T-cell (primary cell): ENCODE measurements around the gene INCENP. TPM values are rescaled to one million over a fixed set of nuclear protein-coding genes. Genes with fewer than 3 reads are reported as not detected.

Source experiments
- ATAC-seq, 4 experiments: fragments of 200-7000 bp in 3 of 4; fragments of 150-1000 bp in 1 of 4; cut with Tn5 transposase; replicated peaks in 1 of 4; 1 replicate in 3 of 4; 2 replicates in 1 of 4; pipeline ENCODE4 v1.10.0; 2021; ENCODE audit warnings: moderate library complexity in 3 of 4, mild to moderate bottlenecking in 2 of 4, moderate number of reproducible peaks in 1 of 4
- CTCF ChIA-PET, 2 donors: fragments of 300-600 bp; sonication (Branson Sonifier 250); formaldehyde crosslinking; loops; one replicate each; lab custom pipeline; 2022; ENCODE audit warnings: antibody characterized with exemption in 2 of 2; lab: Charles Lee
- POLR2A ChIA-PET, 2 donors: fragments of 300-600 bp; sonication (Branson Sonifier 250); formaldehyde crosslinking; loops; one replicate each; lab custom pipeline; 2022; ENCODE audit warnings: antibody characterized with exemption in 2 of 2; lab: Charles Lee
- DNase-seq, 35 experiments: peaks; one replicate each; pipeline versions ENCODE4 v3.0.0 to v3.0.0-alpha.2; 2013 to 2023
- H3K27ac ChIP-seq: one replicate; pipeline ENCODE4 v1.5.1; 2013; ENCODE audit warnings: low read length
- H3K27me3 ChIP-seq, 2 experiments: replicated peaks in 1 of 2; 1 replicate in 1 of 2; 2 replicates in 1 of 2; pipeline versions ENCODE4 v1.6.1 to v1.7.0; 2013; ENCODE audit warnings: low read length in 1 of 2, mixed read lengths in 1 of 2; ENCODE audit not compliant: control insufficient read depth in 2 of 2, insufficient read depth in 2 of 2; ENCODE audit errors: extremely low read depth in 1 of 2
- H3K36me3 ChIP-seq, 2 donors: 1 replicate in 1 of 2; 2 replicates in 1 of 2; pipeline versions ENCODE4 v1.6.1 to v1.7.0; 2013; ENCODE audit warnings: low read length in 1 of 2; ENCODE audit not compliant: control insufficient read depth in 2 of 2, insufficient read depth in 1 of 2; ENCODE audit errors: extremely low read depth in 1 of 2
- H3K4me1 ChIP-seq, 2 experiments: 1 replicate in 1 of 2; 2 replicates in 1 of 2; pipeline versions ENCODE4 v1.6.1 to v1.7.0; 2013; ENCODE audit warnings: low read length in 2 of 2, mixed read lengths in 1 of 2; ENCODE audit not compliant: insufficient read depth in 2 of 2, control insufficient read depth in 1 of 2; ENCODE audit errors: extremely low read depth in 1 of 2
- H3K4me3 ChIP-seq, 2 donors: 1 replicate in 1 of 2; 2 replicates in 1 of 2; pipeline versions ENCODE4 v1.5.1 to v1.7.0; 2013; ENCODE audit warnings: mild to moderate bottlenecking in 2 of 2, low read length in 1 of 2, moderate library complexity in 1 of 2; ENCODE audit not compliant: control insufficient read depth in 1 of 2; ENCODE audit errors: extremely low read depth in 1 of 2
- H3K9me3 ChIP-seq: 2 replicates; pipeline ENCODE4 v1.7.0; 2013
- H3K27ac Mint-ChIP-seq, 2 donors: one replicate each; pipeline ENCODE4 v1.8.0; 2020 to 2021; ENCODE audit warnings: mild to moderate bottlenecking in 2 of 2, mixed read lengths in 2 of 2
- H3K27me3 Mint-ChIP-seq, 2 donors: one replicate each; pipeline ENCODE4 v1.8.0; 2021 to 2022; ENCODE audit warnings: mixed read lengths in 2 of 2
- H3K36me3 Mint-ChIP-seq: one replicate; pipeline ENCODE4 v1.8.0; 2021; ENCODE audit warnings: mixed read lengths
- H3K4me1 Mint-ChIP-seq, 3 donors: one replicate each; pipeline ENCODE4 v1.8.0; 2020 to 2022; ENCODE audit warnings: mixed read lengths in 3 of 3, mild to moderate bottlenecking in 1 of 3
- H3K4me3 Mint-ChIP-seq, 3 donors: one replicate each; pipeline ENCODE4 v1.8.0; 2020 to 2022; ENCODE audit warnings: mild to moderate bottlenecking in 3 of 3, mixed read lengths in 3 of 3, moderate library complexity in 3 of 3
- H3K9me3 Mint-ChIP-seq, 3 donors: one replicate each; pipeline ENCODE4 v1.8.0; 2020 to 2022; ENCODE audit warnings: mixed read lengths in 3 of 3
- WGBS: methylation state at CpG from one replicate; pipeline ENCODE4 v1.1.5; 2013; ENCODE audit warnings: missing lambda C conversion rate; ENCODE audit not compliant: insufficient coverage; 5-methylcytosine and 5-hydroxymethylcytosine counted together
- total RNA-seq, 35 experiments: library from RNA in 6 of 35; stranded (reverse) in 6 of 35; fragments of 120-200 nt in 1 of 35; gene quantifications; one replicate each; pipeline versions ENCODE4 v1.2.1 to v1.2.4 and lab custom pipeline; 2013 to 2026

The INCENP gene
- total RNA-seq, 5 donors from 2014 or later (not counting 1 experiment from before 2014, with no cell fraction given) = 20.7 to 31.4 (median 24.9) TPM

GRCh38 chr11:62148271-62148980 lies 24.6 kb downstream of the INCENP start:
- ChIA-PET CTCF (no interaction called here), POLR2A (no interaction called here)
- Mint-ChIP-seq H3K27me3 (no peaks in the 10 kb centered on the region), H3K36me3 (peaks cover 65% of the 10 kb centered on the region), H3K9me3 (no peaks in the 10 kb centered on the region), H3K4me1 (no peaks in the 10 kb centered on the region), H3K4me3 (no peak overlapping the region), H3K27ac (no peak overlapping the region)
- DNase-seq = peak in 2 of 35 experiments; percentile 4 to 13
- Histone ChIP-seq H3K36me3 (peaks cover 21 to 69% of the 10 kb centered on the region in 2 donors), H3K27me3 (no peaks in the 10 kb centered on the region), H3K4me3 (no peak overlapping the region), H3K9me3 (no peaks in the 10 kb centered on the region), H3K4me1 (no peaks in the 10 kb centered on the region), H3K27ac (no peak overlapping the region)
- 94% methylated on average over 9 of the region's 10 CpGs for WGBS
- no peak for ATAC-seq

DNA sequence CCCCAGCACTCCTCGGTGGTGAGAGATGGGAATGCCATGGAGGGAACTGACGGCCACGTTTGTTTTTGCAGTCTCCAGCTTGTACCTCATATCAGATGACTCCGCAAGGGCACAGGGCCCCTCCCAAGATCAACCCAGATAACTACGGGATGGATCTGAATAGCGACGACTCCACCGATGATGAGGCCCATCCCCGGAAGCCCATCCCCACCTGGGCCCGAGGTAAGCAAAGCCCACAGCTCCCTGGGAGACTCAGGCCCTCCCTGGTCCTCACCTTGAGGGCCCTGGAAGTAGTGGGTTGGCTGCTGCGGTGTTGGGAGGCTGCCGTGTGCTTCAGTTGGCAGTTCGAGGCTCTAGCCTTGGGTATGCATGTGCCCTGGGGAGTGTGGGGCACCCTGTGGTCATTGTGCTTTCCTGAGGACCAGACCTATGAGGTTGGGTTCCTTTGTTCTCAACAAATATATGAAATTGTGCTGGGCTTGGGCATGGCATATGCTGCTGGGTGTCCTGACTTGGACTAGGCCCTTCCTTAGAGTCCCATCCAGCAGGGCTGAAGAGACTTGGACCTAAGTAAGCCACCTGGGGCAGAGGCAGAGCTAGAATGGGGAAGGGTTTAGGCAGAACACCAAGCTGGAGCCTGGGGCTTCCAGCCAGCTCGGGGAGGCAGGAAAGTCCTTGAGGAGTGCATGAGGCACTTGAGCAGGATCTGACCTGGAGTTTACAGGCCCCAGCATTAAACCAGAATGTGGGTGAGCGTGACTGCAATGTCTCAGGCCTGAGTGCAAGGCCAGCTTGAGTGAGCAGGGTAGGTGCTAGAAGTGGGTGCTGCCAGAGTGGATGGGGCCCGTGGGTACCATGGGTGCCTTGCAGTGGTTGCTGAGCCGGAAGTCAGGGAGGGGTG lies 26.4 kb downstream of the INCENP start:
- ChIA-PET POLR2A (interaction anchor here in 1 of 2 donors (0.7 kb wide), 1 partner anchor 1926 kb away, joined by 3 read pairs; no protein-coding TSS in a partner anchor), CTCF (no interaction called here)
- Mint-ChIP-seq H3K27me3 (no peaks in the 10 kb centered on the region), H3K27ac (no peak overlapping the region), H3K4me3 (no peak overlapping the region), H3K4me1 (no peaks in the 10 kb centered on the region), H3K9me3 (no peaks in the 10 kb centered on the region), H3K36me3 (peaks cover 57% of the 10 kb centered on the region)
- DNase-seq (peak in 2 of 35 experiments; percentile 1 to 15), ATAC-seq (no peak)
- Histone ChIP-seq H3K4me3 (no peak overlapping the region), H3K4me1 (no peaks in the 10 kb centered on the region), H3K27me3 (no peaks in the 10 kb centered on the region), H3K27ac (no peak overlapping the region), H3K36me3 (peaks cover 21 to 57% of the 10 kb centered on the region in 2 donors), H3K9me3 (no peaks in the 10 kb centered on the region)
- 95% methylated on average over 13 of the region's 17 CpGs for WGBS

GRCh38 chr11:62150887-62151736 lies 27.3 kb downstream of the INCENP start:
- Mint-ChIP-seq H3K4me1 (no peaks in the 10 kb centered on the region), H3K36me3 (peaks cover 51% of the 10 kb centered on the region), H3K27me3 (no peaks in the 10 kb centered on the region), H3K9me3 (no peaks in the 10 kb centered on the region), H3K27ac (no peak overlapping the region), H3K4me3 (no peak overlapping the region)
- no peak overlapping the region for H3K27ac ChIP-seq
- H3K4me3 ChIP-seq = no peak overlapping the region
- no peaks in the 10 kb centered on the region for H3K9me3 ChIP-seq
- DNase-seq (peak in 1 of 35 experiments; percentile 1), ATAC-seq (no peak)
- CTCF ChIA-PET = interaction anchor here in 1 of 2 donors (0.6 kb wide), 1 partner anchor 135 kb away, joined by 3 read pairs; no protein-coding TSS in a partner anchor
- WGBS = 92% methylated on average over 8 of the region's 10 CpGs
- H3K27me3 ChIP-seq = no peaks in the 10 kb centered on the region
- H3K4me1 ChIP-seq = no peaks in the 10 kb centered on the region
- POLR2A ChIA-PET = interaction anchor here in 1 of 2 donors (0.7 kb wide), 1 partner anchor 1926 kb away, joined by 3 read pairs; no protein-coding TSS in a partner anchor
- peaks cover 21 to 50% of the 10 kb centered on the region in 2 donors for H3K36me3 ChIP-seq

DNA sequence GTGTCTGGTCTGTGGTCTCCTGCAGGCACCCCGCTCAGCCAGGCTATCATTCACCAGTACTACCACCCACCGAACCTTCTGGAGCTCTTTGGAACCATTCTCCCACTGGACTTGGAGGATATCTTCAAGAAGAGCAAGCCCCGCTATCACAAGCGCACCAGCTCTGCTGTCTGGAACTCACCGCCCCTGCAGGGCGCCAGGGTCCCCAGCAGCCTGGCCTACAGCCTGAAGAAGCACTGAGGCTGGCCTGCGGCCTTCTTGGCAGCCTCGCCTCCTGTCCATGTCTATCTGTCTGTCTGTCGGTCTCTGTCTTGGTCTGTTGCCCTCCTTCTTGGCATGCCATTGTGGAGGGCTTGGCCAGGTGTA lies 27.9 kb downstream of the INCENP start:
- ChIA-PET POLR2A (no interaction called here), CTCF (interaction anchor here in 1 of 2 donors (0.6 kb wide), 1 partner anchor 135 kb away, joined by 3 read pairs; no protein-coding TSS in a partner anchor)
- Histone ChIP-seq H3K4me1 (no peaks in the 10 kb centered on the region), H3K27ac (no peak overlapping the region), H3K4me3 (no peak overlapping the region), H3K9me3 (no peaks in the 10 kb centered on the region), H3K36me3 (peaks cover 21 to 50% of the 10 kb centered on the region in 2 donors), H3K27me3 (no peaks in the 10 kb centered on the region)
- Mint-ChIP-seq H3K36me3 (peaks cover 46% of the 10 kb centered on the region), H3K4me3 (no peak overlapping the region), H3K27me3 (no peaks in the 10 kb centered on the region), H3K9me3 (no peaks in the 10 kb centered on the region), H3K4me1 (no peaks in the 10 kb centered on the region), H3K27ac (no peak overlapping the region)
- DNase-seq (peak in 1 of 35 experiments; percentile 21), ATAC-seq (no peak)
- WGBS = 96% methylated on average over 9 of the region's 9 CpGs

GRCh38 chr11:62152245-62153086 lies 28.7 kb downstream of the INCENP start:
- Histone ChIP-seq H3K27me3 (no peaks in the 10 kb centered on the region), H3K36me3 (peaks cover 21 to 44% of the 10 kb centered on the region in 2 donors), H3K4me1 (no peaks in the 10 kb centered on the region), H3K27ac (no peak overlapping the region), H3K9me3 (no peaks in the 10 kb centered on the region), H3K4me3 (no peak overlapping the region)
- Mint-ChIP-seq H3K4me1 (no peaks in the 10 kb centered on the region), H3K27ac (no peak overlapping the region), H3K27me3 (no peaks in the 10 kb centered on the region), H3K4me3 (no peak overlapping the region), H3K9me3 (no peaks in the 10 kb centered on the region), H3K36me3 (peaks cover 39% of the 10 kb centered on the region)
- ChIA-PET POLR2A (no interaction called here), CTCF (no interaction called here)
- 96% methylated on average over 8 of the region's 14 CpGs for WGBS
- no peak for ATAC-seq
- peak in 2 of 35 experiments; percentile 1 to 21 for DNase-seq
